ENCODE data around the gene PHF21B.

Gene PHF21B

GRCh38 chr22:45031629-45032403, 22.0 kb upstream of the PHF21B start:
- Histone ChIP-seq H3K36me3 (no peaks in the 10 kb centered on the region), H3K27ac (no peak overlapping the region), H3K4me3 (no peak overlapping the region), H3K4me1 (no peaks in the 10 kb centered on the region), H3K9me3 (no peaks in the 10 kb centered on the region), H3K27me3 (peaks cover 0 to 51% of the 10 kb centered on the region in 2 donors)
- intact Hi-C loops (cut with DNase I; ENCODE audit: low total_unique reads) = no loop called here
- DNase-seq = no peak
- TF ChIP-seq CTCF (IDR thresholded peaks at IDR 0.05) = no peak

GRCh38 chr22:45029501-45029900, 19.7 kb upstream of the PHF21B start:
- no peaks in the 10 kb centered on the region for H3K9me3 ChIP-seq
- no peaks in the 10 kb centered on the region for H3K36me3 ChIP-seq
- no peak overlapping the region for H3K4me3 ChIP-seq
- no peak overlapping the region for H3K27ac ChIP-seq
- no peak for DNase-seq
- no peak for TF ChIP-seq CTCF (IDR thresholded peaks at IDR 0.05)
- no peaks in the 10 kb centered on the region for H3K4me1 ChIP-seq
- H3K27me3 ChIP-seq = peaks cover 0 to 35% of the 10 kb centered on the region in 2 donors
- intact Hi-C loops (cut with DNase I; ENCODE audit: low total_unique reads) = no loop called here

GRCh38 chr22:45026511-45026910, 16.7 kb upstream of the PHF21B start:
- Histone ChIP-seq H3K27me3 (peaks cover 0 to 35% of the 10 kb centered on the region in 2 donors), H3K4me1 (no peaks in the 10 kb centered on the region), H3K4me3 (no peak overlapping the region), H3K36me3 (no peaks in the 10 kb centered on the region), H3K9me3 (no peaks in the 10 kb centered on the region), H3K27ac (no peak overlapping the region)
- no peak for DNase-seq
- intact Hi-C loops (cut with DNase I; ENCODE audit: low total_unique reads) = no loop called here
- no peak for TF ChIP-seq CTCF (IDR thresholded peaks at IDR 0.05)

- H3K9me3 ChIP-seq = no peaks in the 10 kb centered on the region
- H3K27ac ChIP-seq = no peak overlapping the region
- no peaks in the 10 kb centered on the region for H3K4me1 ChIP-seq
- no peaks in the 10 kb centered on the region for H3K36me3 ChIP-seq
- no peak for DNase-seq
- no peak for TF ChIP-seq CTCF (IDR thresholded peaks at IDR 0.05)
- peaks cover 0 to 39% of the 10 kb centered on the region in 2 donors for H3K27me3 ChIP-seq
- no peak overlapping the region for H3K4me3 ChIP-seq
- intact Hi-C loops (cut with DNase I; ENCODE audit: low total_unique reads) = no loop called here
Observed at GRCh38 chr22:45023431-45023830, 13.6 kb upstream of the PHF21B start.

GRCh38 chr22:45019861-45020655, 10.3 kb upstream of the PHF21B start:
- no peak for DNase-seq
- Histone ChIP-seq H3K9me3 (no peaks in the 10 kb centered on the region), H3K27ac (no peak overlapping the region), H3K4me3 (no peak overlapping the region), H3K4me1 (no peaks in the 10 kb centered on the region), H3K27me3 (peaks cover 0 to 31% of the 10 kb centered on the region in 2 donors), H3K36me3 (no peaks in the 10 kb centered on the region)
- intact Hi-C loops (cut with DNase I; ENCODE audit: low total_unique reads) = no loop called here
- TF ChIP-seq CTCF (IDR thresholded peaks at IDR 0.05) = no peak

Data from tibial artery (tissue), 4 donors.